GM06990 (cell line): ENCODE results near the gene ATP7B.

Experiments
- DNase-seq: peaks from one replicate; pipeline ENCODE4 v3.0.0-alpha.2; 2011; ENCODE audit not compliant: insufficient read length; ENCODE audit errors: extremely low read depth
- H3K27me3 ChIP-seq: replicated peaks from 2 replicates; pipeline ENCODE4 v1.6.0; 2011; ENCODE audit warnings: low read length; ENCODE audit not compliant: control insufficient read depth, insufficient read depth
- H3K36me3 ChIP-seq: 2 replicates; pipeline ENCODE4 v1.5.1; 2011; ENCODE audit warnings: low read length; ENCODE audit not compliant: control insufficient read depth, insufficient read depth
- H3K4me3 ChIP-seq: replicated peaks from 2 replicates; pipeline ENCODE4 v1.5.1; 2011; ENCODE audit warnings: low read depth, mild to moderate bottlenecking, control low read depth, low read length
- CTCF ChIP-seq: IDR thresholded peaks from 2 replicates; pipeline ENCODE4 v1.5.1; 2011; ENCODE audit warnings: low read length, control low read depth, mild to moderate bottlenecking, inconsistent platforms; ENCODE audit not compliant: insufficient read depth, poor library complexity, severe bottlenecking

The ATP7B gene

GRCh38 chr13:51956717-51957116 lies 54.5 kb downstream of the ATP7B start:
- H3K4me3 ChIP-seq: no peak overlapping the region
- H3K27me3 ChIP-seq: peaks cover 1% of the 10 kb centered on the region; the same call in 1 of the 2 replicates
- no peak for DNase-seq
- TF ChIP-seq CTCF: no peak
- H3K36me3 ChIP-seq: no peaks in the 10 kb centered on the region

GRCh38 chr13:51955816-51956603 lies 55.2 kb downstream of the ATP7B start:
- H3K36me3 ChIP-seq: no peaks in the 10 kb centered on the region
- no peak overlapping the region for H3K4me3 ChIP-seq
- H3K27me3 ChIP-seq: peaks cover 4% of the 10 kb centered on the region; the same call in 1 of the 2 replicates
- no peak for DNase-seq
- TF ChIP-seq CTCF: no peak

GRCh38 chr13:51955281-51955771 lies 55.9 kb downstream of the ATP7B start:
- DNase-seq: no peak
- Histone ChIP-seq H3K36me3 (no peaks in the 10 kb centered on the region), H3K27me3 (peaks cover 4% of the 10 kb centered on the region; the same call in 1 of the 2 replicates), H3K4me3 (no peak overlapping the region)
- TF ChIP-seq CTCF: no peak

- no peak for DNase-seq
- TF ChIP-seq CTCF: no peak
- Histone ChIP-seq H3K36me3 (no peaks in the 10 kb centered on the region), H3K4me3 (no peak overlapping the region), H3K27me3 (peaks cover 5% of the 10 kb centered on the region)
Observed at GRCh38 chr13:51953347-51954195, 57.7 kb downstream of the ATP7B start.

- no peak for TF ChIP-seq CTCF
- no peak for DNase-seq
- Histone ChIP-seq H3K27me3 (peaks cover 5% of the 10 kb centered on the region), H3K36me3 (no peaks in the 10 kb centered on the region), H3K4me3 (no peak overlapping the region)
Observed at GRCh38 chr13:51950722-51951121, 60.5 kb downstream of the ATP7B start.
